ENCODE measurements around the gene NFIB.
A peak's percentile ranks its signal among the peaks of the same experiment; 100 is the strongest.

The NFIB gene

DNA sequence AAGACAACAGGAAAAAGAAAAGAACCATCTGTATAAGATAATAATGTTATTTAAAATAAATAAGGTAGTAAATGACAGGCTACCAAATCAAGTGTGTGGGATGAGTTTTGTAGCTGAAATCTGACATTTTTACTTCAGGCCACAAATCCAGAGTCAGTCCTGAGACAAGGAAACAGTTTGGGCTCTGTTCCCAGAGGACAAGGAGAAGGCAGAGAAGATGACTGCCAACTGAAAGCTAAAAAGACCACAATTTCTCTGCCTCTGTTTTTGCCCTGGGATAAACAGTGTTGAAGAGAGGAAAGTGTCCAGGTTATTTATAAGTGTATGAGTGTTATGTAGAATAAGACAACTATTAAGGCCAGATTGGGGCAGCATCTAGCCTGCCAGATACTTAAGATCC lies 180.5 kb downstream of the NFIB start:
- Histone ChIP-seq H3K9ac (ENCODE audit: low read length) (no peak overlapping the region), H3K4me3 (ENCODE audit: low read length) (no peak overlapping the region), H3K9me3 (ENCODE audit: control insufficient read depth, low read length) (no peaks in the 10 kb centered on the region), H3K36me3 (ENCODE audit: control insufficient read depth, insufficient read depth, low read length) (no peaks in the 10 kb centered on the region), H3K27me3 (ENCODE audit: control insufficient read depth, insufficient read depth, low read length) (no peaks in the 10 kb centered on the region), H3K4me1 (ENCODE audit: control insufficient read depth, insufficient read depth, low read length) (no peaks in the 10 kb centered on the region)

DNA sequence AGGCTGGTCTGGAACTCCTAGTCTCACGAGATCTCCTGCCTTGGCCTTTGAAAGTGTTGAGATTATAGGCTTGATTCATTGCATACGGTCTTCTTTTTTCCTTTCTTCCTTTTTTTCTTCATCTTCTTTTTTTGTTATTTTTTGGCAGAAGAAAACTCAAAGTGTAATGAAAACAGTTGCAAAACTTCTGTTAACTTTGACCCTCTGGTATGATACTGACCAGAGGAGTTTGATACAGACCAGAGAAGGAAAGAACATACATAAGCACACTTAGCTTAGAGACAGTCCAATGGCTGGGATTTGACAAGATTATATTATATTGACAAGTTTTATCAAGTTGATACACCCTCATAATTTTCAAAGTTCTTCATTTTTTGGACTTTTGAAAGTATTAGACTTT lies 181.2 kb downstream of the NFIB start:
- Histone ChIP-seq H3K4me1 (ENCODE audit: control insufficient read depth, insufficient read depth, low read length) (no peaks in the 10 kb centered on the region), H3K9ac (ENCODE audit: low read length) (no peak overlapping the region), H3K9me3 (ENCODE audit: control insufficient read depth, low read length) (no peaks in the 10 kb centered on the region), H3K36me3 (ENCODE audit: control insufficient read depth, insufficient read depth, low read length) (no peaks in the 10 kb centered on the region), H3K4me3 (ENCODE audit: low read length) (no peak overlapping the region), H3K27me3 (ENCODE audit: control insufficient read depth, insufficient read depth, low read length) (no peaks in the 10 kb centered on the region)

DNA sequence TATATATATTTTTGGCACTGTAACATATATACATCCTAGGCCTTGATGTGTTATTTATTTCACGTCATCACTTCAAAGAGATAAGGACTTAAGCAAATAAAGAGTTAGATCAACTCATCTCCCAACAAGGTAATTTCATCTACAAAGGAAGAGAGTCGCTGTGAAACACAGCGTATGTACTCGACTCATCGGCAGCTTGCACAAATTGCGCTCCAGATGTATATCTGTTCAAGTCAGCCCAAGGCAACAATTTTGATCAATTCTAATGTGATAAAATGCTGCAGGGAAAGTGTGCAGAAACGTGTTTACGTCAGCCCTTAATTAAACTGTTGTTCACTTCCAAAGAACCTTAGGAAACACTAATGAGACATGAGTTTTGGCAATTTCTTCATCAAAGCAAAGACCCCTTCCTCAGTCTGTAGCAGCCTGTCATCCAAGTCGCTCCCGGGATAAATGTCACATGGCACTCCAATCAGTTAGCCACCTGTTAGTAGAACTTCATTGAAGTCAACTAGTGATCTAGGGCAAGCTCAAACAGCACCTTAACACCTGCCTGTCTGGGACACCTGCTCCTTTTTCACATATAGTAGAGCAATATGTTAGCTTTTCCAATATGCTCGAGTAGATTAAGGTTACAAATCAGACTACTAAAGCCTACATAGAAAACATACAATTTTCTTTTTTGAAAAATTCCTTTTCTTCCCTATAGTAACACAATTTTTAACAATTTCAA lies 182.4 kb downstream of the NFIB start:
- Histone ChIP-seq H3K27me3 (ENCODE audit: control insufficient read depth, insufficient read depth, low read length) (no peaks in the 10 kb centered on the region), H3K9me3 (ENCODE audit: control insufficient read depth, low read length) (no peaks in the 10 kb centered on the region), H3K36me3 (ENCODE audit: control insufficient read depth, insufficient read depth, low read length) (no peaks in the 10 kb centered on the region), H3K9ac (ENCODE audit: low read length) (no peak overlapping the region), H3K4me3 (ENCODE audit: low read length) (no peak overlapping the region), H3K4me1 (ENCODE audit: control insufficient read depth, insufficient read depth, low read length) (no peaks in the 10 kb centered on the region)

DNA sequence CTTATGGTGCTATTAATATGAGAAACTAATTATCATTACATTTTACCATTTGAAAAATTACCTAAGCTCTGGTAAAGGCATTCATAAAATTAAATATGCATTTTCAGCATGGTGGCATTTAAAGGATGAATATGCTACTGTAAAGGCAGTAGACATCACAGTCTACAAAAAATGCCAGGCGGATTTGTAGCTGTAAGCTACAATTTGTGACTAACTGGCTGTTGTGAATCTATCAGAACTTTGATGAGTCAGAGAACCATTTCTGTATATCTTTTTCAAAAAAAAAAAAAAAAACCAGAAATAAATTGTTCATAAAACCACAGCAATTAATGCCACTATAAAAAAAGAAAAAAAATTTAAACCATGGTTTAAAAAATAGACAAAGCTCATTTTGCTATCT lies 186.3 kb downstream of the NFIB start:
- H3K4me3 ChIP-seq (ENCODE audit: low read length): no peak overlapping the region
- no peak overlapping the region for H3K9ac ChIP-seq (ENCODE audit: low read length)
- H3K36me3 ChIP-seq (ENCODE audit: control insufficient read depth, insufficient read depth, low read length): no peaks in the 10 kb centered on the region
- H3K9me3 ChIP-seq (ENCODE audit: control insufficient read depth, low read length): no peaks in the 10 kb centered on the region
- no peaks in the 10 kb centered on the region for H3K4me1 ChIP-seq (ENCODE audit: control insufficient read depth, insufficient read depth, low read length)
- no peaks in the 10 kb centered on the region for H3K27me3 ChIP-seq (ENCODE audit: control insufficient read depth, insufficient read depth, low read length)

DNA sequence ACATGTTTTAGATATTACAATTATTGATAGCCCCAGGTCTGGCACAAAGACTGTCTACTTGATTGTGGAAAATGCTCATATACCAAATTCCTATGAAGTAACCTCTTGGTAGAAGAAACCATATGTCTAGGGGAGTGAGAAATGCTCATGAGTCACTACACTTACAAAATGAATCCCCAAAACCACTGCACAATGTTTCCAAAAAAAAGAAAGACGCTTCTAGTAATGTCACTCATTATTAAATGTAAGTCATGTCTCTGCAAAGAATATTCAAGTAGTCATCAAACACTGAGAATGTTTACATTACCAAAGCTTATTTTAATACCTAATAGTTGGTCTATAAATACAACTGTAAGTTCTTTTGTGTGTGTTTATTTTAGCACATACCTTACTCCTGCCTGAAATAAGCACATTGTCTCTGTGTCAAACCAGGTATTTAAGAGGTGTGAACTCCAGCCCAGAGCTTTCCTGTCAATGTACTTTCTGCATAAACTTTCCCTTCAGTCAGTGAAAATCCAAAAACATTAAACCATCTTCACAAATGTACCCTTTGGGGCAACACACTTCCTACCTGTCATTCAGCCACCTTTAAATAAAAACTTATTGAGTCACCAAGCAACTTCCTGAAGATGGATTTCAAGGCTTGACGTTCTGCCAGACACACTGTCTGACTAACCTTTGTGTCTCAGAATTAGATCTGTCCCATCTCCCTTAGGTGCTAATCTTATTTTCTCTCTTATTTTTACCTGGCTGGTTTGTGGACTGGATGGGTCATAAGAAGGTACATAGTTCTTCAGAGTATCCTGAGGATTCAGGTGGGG lies 194.0 kb downstream of the NFIB start:
- Histone ChIP-seq H3K36me3 (ENCODE audit: control insufficient read depth, insufficient read depth, low read length) (no peaks in the 10 kb centered on the region), H3K9me3 (ENCODE audit: control insufficient read depth, low read length) (no peaks in the 10 kb centered on the region), H3K27me3 (ENCODE audit: control insufficient read depth, insufficient read depth, low read length) (no peaks in the 10 kb centered on the region), H3K4me3 (ENCODE audit: low read length) (no peak overlapping the region), H3K9ac (ENCODE audit: low read length) (no peak overlapping the region), H3K4me1 (ENCODE audit: control insufficient read depth, insufficient read depth, low read length) (no peaks in the 10 kb centered on the region)

DNA sequence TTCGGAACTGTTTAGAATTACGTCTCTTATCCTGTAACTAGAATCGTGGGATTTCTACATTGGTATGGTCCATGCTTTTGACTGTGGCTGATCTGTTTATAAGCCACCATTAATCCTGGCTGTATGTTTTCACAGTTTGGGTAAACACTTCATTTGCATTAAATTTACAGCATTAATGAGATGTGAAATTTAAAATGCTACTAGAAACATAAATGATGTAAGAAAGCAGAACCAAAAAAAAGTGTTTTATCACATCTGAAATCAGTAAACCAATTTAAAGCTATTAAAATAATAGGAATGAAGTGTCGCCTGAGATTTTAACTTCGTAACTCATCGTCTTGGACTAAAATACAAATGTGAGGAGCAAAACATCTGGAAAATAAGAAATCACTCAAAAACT lies 201.7 kb downstream of the NFIB start:
- no peaks in the 10 kb centered on the region for H3K36me3 ChIP-seq (ENCODE audit: control insufficient read depth, insufficient read depth, low read length)
- no peak overlapping the region for H3K9ac ChIP-seq (ENCODE audit: low read length)
- H3K4me1 ChIP-seq (ENCODE audit: control insufficient read depth, insufficient read depth, low read length): no peaks in the 10 kb centered on the region
- H3K9me3 ChIP-seq (ENCODE audit: control insufficient read depth, low read length): no peaks in the 10 kb centered on the region
- no peak overlapping the region for H3K4me3 ChIP-seq (ENCODE audit: low read length)
- no peaks in the 10 kb centered on the region for H3K27me3 ChIP-seq (ENCODE audit: control insufficient read depth, insufficient read depth, low read length)

DNA sequence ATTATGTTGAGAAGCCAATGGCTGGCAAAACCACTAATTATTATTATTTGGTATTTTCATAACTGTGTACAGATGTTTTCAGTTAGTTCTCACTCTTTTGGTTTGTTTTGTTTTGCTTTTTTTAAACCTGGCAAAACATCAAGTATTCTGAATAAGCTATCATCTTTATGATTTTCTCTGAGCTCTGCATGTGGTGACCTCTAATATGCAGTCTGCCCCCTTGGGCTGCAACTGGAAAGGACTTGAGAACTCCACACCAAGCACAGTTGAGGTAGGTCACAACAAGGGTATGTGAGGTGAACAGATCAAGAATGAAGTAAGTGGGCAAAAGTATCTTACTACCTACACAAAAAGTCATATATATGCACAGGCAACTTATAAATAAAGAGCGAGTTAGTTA lies 202.2 kb downstream of the NFIB start:
- no peaks in the 10 kb centered on the region for H3K36me3 ChIP-seq (ENCODE audit: control insufficient read depth, insufficient read depth, low read length)
- no peak overlapping the region for H3K9ac ChIP-seq (ENCODE audit: low read length)
- no peaks in the 10 kb centered on the region for H3K27me3 ChIP-seq (ENCODE audit: control insufficient read depth, insufficient read depth, low read length)
- H3K4me3 ChIP-seq (ENCODE audit: low read length): no peak overlapping the region
- H3K9me3 ChIP-seq (ENCODE audit: control insufficient read depth, low read length): no peaks in the 10 kb centered on the region
- H3K4me1 ChIP-seq (ENCODE audit: control insufficient read depth, insufficient read depth, low read length): peaks cover 4% of the 10 kb centered on the region

DNA sequence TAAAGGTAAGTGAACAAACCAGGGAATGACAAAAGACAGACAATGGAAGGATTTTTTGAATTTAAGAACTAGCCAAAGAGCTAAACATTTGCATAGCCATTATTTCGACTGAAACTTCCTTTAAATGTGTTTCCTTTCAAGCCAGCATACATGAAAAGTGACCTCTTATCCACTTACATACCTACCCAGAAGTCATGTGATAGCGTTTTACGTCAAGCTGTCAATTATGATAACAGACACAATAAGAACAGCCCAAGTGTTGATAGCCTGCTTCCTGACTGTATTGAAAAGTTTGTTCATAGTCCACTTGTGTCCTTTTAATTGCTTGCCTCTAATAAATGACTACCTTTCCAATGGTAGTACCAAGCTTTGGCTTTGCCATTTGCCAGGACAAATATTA lies 206.0 kb downstream of the NFIB start:
- Histone ChIP-seq H3K36me3 (ENCODE audit: control insufficient read depth, insufficient read depth, low read length) (no peaks in the 10 kb centered on the region), H3K9me3 (ENCODE audit: control insufficient read depth, low read length) (no peaks in the 10 kb centered on the region), H3K4me3 (ENCODE audit: low read length) (no peak overlapping the region), H3K27me3 (ENCODE audit: control insufficient read depth, insufficient read depth, low read length) (no peaks in the 10 kb centered on the region), H3K9ac (ENCODE audit: low read length) (peak overlapping the region; percentile 16), H3K4me1 (ENCODE audit: control insufficient read depth, insufficient read depth, low read length) (peaks cover 9% of the 10 kb centered on the region)

DNA sequence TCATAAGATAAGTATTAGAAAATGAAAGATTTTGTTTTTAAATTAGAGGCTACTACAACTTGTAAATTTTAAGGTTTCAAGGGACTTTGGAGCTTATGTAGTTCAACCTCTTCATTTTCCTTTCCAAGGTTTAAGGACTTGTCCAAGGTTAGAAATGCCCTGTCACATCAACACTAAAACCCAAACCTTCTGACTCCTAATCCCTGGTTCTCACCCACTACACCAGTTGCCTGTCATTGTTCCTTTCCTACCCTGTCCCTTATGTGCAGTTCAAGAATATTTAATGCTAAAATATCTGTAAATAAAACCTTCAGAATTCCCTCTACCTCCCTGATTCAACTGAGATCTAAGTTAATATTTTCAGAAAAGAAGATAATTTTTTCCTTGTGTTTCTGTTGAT lies 206.4 kb downstream of the NFIB start:
- Histone ChIP-seq H3K9ac (ENCODE audit: low read length) (peak overlapping the region; percentile 16), H3K9me3 (ENCODE audit: control insufficient read depth, low read length) (no peaks in the 10 kb centered on the region), H3K4me3 (ENCODE audit: low read length) (no peak overlapping the region), H3K27me3 (ENCODE audit: control insufficient read depth, insufficient read depth, low read length) (no peaks in the 10 kb centered on the region), H3K36me3 (ENCODE audit: control insufficient read depth, insufficient read depth, low read length) (no peaks in the 10 kb centered on the region), H3K4me1 (ENCODE audit: control insufficient read depth, insufficient read depth, low read length) (peaks cover 9% of the 10 kb centered on the region)

DNA sequence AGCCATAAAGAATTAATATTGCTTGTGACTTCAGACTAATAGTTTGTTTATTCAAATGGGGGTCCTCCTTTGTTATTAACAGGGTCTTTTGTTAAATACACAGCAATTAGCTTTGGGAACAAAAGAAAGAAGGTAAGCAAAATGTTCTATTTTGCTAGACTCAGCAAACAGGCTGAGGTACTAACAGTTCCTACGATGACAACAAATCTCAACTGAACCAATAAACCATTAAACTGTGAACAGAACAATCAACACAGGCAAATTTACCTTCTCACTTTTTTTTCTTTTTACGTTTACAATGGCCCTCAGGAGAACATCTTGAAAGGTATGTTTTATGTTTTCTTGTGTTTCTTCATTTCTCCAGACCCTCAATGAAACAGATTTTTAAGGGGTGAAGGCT lies 207.2 kb downstream of the NFIB start:
- Histone ChIP-seq H3K36me3 (ENCODE audit: control insufficient read depth, insufficient read depth, low read length) (no peaks in the 10 kb centered on the region), H3K27me3 (ENCODE audit: control insufficient read depth, insufficient read depth, low read length) (no peaks in the 10 kb centered on the region), H3K9ac (ENCODE audit: low read length) (no peak overlapping the region), H3K9me3 (ENCODE audit: control insufficient read depth, low read length) (no peaks in the 10 kb centered on the region), H3K4me3 (ENCODE audit: low read length) (no peak overlapping the region), H3K4me1 (ENCODE audit: control insufficient read depth, insufficient read depth, low read length) (peaks cover 9% of the 10 kb centered on the region)

DNA sequence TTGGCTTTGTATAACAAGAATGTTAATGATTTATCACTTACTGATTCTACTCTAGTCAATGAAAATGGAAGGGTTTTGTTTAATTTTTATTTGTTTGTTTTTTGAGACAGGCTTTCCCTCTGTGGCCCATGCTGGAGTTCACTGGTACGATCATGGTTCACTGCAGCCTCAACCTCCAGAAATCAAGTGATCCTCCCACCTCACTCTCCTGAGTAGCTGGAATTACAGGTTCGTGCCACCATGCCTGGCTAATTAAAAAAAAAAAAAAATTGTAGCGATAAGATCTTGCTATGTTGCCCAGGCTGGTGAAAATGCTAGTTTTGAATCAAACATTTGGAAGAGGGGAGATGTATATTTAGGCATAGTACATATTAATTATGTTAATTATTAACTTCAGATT lies 209.4 kb downstream of the NFIB start:
- peaks cover 9% of the 10 kb centered on the region for H3K4me1 ChIP-seq (ENCODE audit: control insufficient read depth, insufficient read depth, low read length)
- H3K36me3 ChIP-seq (ENCODE audit: control insufficient read depth, insufficient read depth, low read length): no peaks in the 10 kb centered on the region
- H3K4me3 ChIP-seq (ENCODE audit: low read length): no peak overlapping the region
- no peak overlapping the region for H3K9ac ChIP-seq (ENCODE audit: low read length)
- H3K27me3 ChIP-seq (ENCODE audit: control insufficient read depth, insufficient read depth, low read length): no peaks in the 10 kb centered on the region
- H3K9me3 ChIP-seq (ENCODE audit: control insufficient read depth, low read length): no peaks in the 10 kb centered on the region

DNA sequence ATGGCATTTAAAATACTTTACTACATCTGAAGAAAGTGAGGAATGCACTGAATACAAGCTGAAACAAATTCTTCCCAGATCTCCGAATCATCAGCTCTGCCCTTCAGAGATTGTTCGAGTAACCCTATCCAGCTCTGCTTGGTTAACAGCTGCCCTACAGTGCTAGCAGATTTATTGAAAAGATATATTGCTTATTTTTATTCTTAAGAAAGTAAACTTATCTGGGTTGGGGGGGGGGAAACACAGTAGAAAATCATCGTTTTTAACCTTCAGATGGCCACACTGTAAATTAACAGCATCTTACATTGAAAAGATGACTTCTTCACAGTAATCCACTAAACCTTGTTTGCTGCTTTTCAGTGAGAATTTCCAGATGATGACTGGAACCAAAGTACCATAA lies 210.8 kb downstream of the NFIB start:
- Histone ChIP-seq H3K4me3 (ENCODE audit: low read length) (no peak overlapping the region), H3K9me3 (ENCODE audit: control insufficient read depth, low read length) (no peaks in the 10 kb centered on the region), H3K36me3 (ENCODE audit: control insufficient read depth, insufficient read depth, low read length) (no peaks in the 10 kb centered on the region), H3K4me1 (ENCODE audit: control insufficient read depth, insufficient read depth, low read length) (peaks cover 10% of the 10 kb centered on the region), H3K9ac (ENCODE audit: low read length) (no peak overlapping the region), H3K27me3 (ENCODE audit: control insufficient read depth, insufficient read depth, low read length) (no peaks in the 10 kb centered on the region)

Measured in mucosa of stomach (tissue), 1 donor.